Activated CD4-positive, alpha-beta T cell treated with anti-CD3 and anti-CD28 coated beads for 24 hours (primary cell): ENCODE data around the gene LTBP2.
A peak's percentile ranks its signal among the peaks of the same experiment; 100 is the strongest.

Source experiments
- DNase-seq, 2 donors: peaks; one replicate each; pipeline ENCODE4 v3.0.0-alpha.2; 2020; ENCODE audit warnings: low read depth in 2 of 2

Gene LTBP2

GRCh38 chr14:74612350-74613021 lies 449 bp upstream of the LTBP2 start:
- DNase-seq: peak; percentile 68 to 77

- no peak for DNase-seq
Observed at GRCh38 chr14:74610866-74611649, 979 bp downstream of the LTBP2 start.

- no peak for DNase-seq
Observed at GRCh38 chr14:74610199-74610865, 1.7 kb downstream of the LTBP2 start.

GRCh38 chr14:74609721-74610120 lies 2.3 kb downstream of the LTBP2 start:
- no peak for DNase-seq

GRCh38 chr14:74608959-74609611 lies 3.0 kb downstream of the LTBP2 start:
- DNase-seq: peak; percentile 81 to 88

GRCh38 chr14:74606727-74607126 lies 5.3 kb downstream of the LTBP2 start:
- no peak for DNase-seq

GRCh38 chr14:74605531-74606223 lies 6.4 kb downstream of the LTBP2 start:
- no peak for DNase-seq

GRCh38 chr14:74604911-74605310 lies 7.1 kb downstream of the LTBP2 start:
- no peak for DNase-seq

- DNase-seq: no peak
Observed at GRCh38 chr14:74604157-74604556, 7.9 kb downstream of the LTBP2 start.

- no peak for DNase-seq
Observed at GRCh38 chr14:74601982-74602381, 10.1 kb downstream of the LTBP2 start.

GRCh38 chr14:74599946-74600345 lies 12.1 kb downstream of the LTBP2 start:
- no peak for DNase-seq

GRCh38 chr14:74599321-74599761 lies 12.7 kb downstream of the LTBP2 start:
- DNase-seq: no peak

GRCh38 chr14:74596741-74597450 lies 15.1 kb downstream of the LTBP2 start:
- DNase-seq: no peak

- no peak for DNase-seq
Observed at GRCh38 chr14:74595006-74595735, 16.9 kb downstream of the LTBP2 start.

- DNase-seq: no peak
Observed at GRCh38 chr14:74594606-74595005, 17.4 kb downstream of the LTBP2 start.

- DNase-seq: no peak
Observed at GRCh38 chr14:74594029-74594428, 18.0 kb downstream of the LTBP2 start.

- no peak for DNase-seq
Observed at GRCh38 chr14:74593241-74593953, 18.6 kb downstream of the LTBP2 start.

- DNase-seq: no peak
Observed at GRCh38 chr14:74592476-74593201, 19.4 kb downstream of the LTBP2 start.

GRCh38 chr14:74591899-74592298 lies 20.1 kb downstream of the LTBP2 start:
- DNase-seq: no peak
